Hepatocyte (in vitro differentiated cells): ENCODE data around the gene LINGO3.

Experiments
- EZH2 ChIP-seq: fragments of 200-600 bp; sonication (generic); IDR thresholded peaks from 2 replicates; pipeline ENCODE4 v1.6.1; 2016; ENCODE audit warnings: antibody characterized with exemption, mild to moderate bottlenecking, borderline replicate concordance
- TF ChIP-seq, protein P1 (sequence below): fragments of 200-600 bp; sonication (generic); IDR thresholded peaks from 2 replicates; pipeline ENCODE4 v1.5.1; 2016; ENCODE audit warnings: antibody characterized with exemption, mild to moderate bottlenecking; ENCODE audit not compliant: poor library complexity

DNA sequence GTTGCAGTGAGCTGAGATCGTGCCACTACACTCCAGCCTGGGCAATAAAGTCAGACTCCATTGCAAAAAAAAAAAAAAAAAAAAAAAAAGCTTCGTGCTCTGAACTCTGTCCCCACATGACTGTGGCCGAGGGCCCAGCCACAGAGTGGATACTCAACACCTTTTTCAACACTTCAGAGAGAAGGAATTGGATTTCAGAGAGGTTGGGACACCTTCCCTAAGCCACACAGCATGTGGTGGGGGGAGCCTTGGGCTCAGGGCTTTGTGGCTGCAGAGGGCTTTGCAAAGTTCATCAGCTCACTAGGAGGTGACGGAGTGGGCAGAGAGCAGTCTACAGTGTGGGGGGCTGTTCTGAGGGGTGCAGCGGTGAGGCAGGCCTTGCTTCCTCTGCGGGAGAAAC lies 11.0 kb upstream of the LINGO3 start:
- TF ChIP-seq, protein P1, sequence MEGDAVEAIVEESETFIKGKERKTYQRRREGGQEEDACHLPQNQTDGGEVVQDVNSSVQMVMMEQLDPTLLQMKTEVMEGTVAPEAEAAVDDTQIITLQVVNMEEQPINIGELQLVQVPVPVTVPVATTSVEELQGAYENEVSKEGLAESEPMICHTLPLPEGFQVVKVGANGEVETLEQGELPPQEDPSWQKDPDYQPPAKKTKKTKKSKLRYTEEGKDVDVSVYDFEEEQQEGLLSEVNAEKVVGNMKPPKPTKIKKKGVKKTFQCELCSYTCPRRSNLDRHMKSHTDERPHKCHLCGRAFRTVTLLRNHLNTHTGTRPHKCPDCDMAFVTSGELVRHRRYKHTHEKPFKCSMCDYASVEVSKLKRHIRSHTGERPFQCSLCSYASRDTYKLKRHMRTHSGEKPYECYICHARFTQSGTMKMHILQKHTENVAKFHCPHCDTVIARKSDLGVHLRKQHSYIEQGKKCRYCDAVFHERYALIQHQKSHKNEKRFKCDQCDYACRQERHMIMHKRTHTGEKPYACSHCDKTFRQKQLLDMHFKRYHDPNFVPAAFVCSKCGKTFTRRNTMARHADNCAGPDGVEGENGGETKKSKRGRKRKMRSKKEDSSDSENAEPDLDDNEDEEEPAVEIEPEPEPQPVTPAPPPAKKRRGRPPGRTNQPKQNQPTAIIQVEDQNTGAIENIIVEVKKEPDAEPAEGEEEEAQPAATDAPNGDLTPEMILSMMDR, result no peak
- TF ChIP-seq EZH2, result no peak
